Measurements from ENCODE around the gene LRRC57.

DNA sequence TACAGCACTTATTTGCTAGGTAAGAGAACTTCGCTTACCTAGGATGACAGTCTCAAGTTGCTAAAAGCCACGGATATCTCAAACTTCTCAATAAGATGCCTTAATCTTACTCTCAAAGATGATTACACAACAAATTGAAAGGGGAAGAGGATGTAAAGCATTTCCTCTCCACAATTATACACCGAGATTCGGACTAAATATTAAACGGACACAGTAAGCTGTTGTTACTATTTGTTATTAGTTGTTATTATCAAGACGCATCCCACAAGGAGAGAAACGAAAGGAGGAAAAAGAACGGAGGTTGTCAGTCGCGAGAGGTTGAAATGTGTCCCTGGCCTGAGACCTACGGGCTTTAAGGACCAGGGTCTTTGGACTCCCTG, 58.3 kb downstream of the LRRC57 start:
- no peak for TF ChIP-seq POLR2AphosphoS5 (IDR thresholded peaks at IDR 0.05; ENCODE audit: insufficient read depth in 1 of 2, low read depth in 1 of 2)
- no peak for TF ChIP-seq POLR2A (IDR thresholded peaks at IDR 0.05)

Measured in vagina (tissue), 2 donors.